HG03442 (cell line): ENCODE measurements around the gene GSTA5.
"Not testable (repeated sequence)": the region's sequence is repeated elsewhere in the genome, so short reads cannot be mapped to it uniquely, and the experiment has no call there.

Source experiments
- ATAC-seq: cut with Tn5 transposase; IDR thresholded peaks from one replicate; pipeline ENCODE4 v1.9.1; 2021; ENCODE audit warnings: mild to moderate bottlenecking, moderate library complexity; ENCODE audit not compliant: unreplicated experiment

Gene GSTA5

DNA sequence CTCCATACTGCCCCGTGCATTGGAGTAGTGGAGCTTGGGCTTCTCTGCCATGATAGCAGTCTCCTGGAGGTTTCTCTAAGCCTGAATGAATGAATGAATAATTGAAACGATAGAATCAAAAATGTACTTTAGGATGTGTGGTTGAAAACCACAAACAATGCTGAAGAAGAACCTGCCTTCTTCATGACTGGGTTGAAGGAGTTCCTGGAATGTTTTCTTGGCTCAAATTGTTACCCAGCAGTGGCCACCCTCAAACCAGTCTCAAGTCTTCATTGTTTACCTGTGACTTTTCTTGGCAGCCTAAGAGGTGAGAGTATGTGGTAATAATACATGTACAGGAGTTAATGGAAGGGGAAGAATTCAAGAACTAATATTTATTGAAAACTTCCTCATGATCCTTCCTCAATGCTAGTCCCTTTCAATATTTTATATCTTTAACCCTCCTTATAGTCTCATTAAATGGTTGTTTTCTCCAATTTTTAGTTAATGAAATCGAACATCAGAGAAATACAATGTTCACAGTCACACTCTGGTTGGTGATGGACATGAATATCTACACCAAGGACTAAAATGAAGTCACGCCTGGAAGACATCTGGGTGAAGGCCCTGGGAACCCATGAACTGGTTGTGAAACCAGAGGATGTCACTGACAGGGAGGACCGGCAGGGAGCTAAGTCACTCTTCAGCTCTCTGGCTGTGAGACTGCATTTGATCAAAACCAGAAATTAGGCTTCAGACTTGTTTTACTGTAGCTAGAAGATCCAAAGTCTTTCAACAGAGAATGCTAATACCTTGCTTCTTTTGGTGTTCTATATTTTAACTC, at the start of gene GSTA5:
Gene GSTA5 (minus strand): TSS at position 51 of the 823 bp plus-strand sequence.
- no peak for ATAC-seq

DNA sequence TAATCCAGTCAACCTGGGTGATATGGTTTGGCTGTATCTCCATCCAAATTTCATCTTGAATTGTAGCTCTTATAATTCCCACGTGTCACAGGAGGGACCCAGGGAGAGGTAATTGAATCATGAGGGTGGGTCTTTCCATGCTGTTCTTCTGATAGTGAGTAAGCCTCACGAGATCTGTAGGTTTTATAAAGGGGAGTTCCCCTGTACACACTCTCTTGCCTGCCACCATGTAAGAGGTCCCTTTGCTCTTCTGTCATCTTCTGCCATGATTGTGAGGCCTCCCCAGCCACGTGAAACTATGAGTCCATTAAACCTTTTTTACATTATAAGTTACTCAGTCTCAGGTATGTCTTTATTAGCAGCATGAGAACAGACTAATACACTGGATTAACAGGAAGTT, 49.4 kb upstream of the GSTA5 start:
- ATAC-seq: no peak

DNA sequence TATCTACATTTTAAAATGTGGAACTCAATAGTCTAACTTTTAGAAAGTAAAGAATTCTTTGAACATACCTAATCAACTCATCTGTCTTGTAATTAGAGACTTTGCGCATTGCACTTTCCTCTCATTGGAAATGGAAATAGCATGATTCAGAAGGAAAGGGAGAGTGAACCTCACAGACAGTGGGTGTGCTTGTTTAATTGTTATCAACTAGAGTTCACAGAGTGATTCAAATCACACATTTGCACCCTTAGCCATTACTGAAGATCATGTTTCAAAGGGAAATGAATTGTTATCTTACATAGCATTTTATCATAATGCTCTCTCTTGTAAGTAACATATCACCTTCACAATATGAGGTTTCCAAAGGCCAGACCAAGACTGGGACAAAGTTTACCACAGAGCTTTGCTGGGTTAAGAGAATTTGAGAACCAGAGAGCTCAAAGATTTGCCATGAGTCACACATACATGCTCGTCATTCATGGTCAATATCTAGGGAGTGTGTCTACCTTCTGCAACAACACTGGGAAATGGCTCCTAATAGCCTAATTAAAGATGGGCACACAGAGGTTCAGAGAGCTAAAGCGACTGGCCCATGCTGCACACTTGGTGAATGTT, 47.4 kb upstream of the GSTA5 start:
- ATAC-seq: no peak

DNA sequence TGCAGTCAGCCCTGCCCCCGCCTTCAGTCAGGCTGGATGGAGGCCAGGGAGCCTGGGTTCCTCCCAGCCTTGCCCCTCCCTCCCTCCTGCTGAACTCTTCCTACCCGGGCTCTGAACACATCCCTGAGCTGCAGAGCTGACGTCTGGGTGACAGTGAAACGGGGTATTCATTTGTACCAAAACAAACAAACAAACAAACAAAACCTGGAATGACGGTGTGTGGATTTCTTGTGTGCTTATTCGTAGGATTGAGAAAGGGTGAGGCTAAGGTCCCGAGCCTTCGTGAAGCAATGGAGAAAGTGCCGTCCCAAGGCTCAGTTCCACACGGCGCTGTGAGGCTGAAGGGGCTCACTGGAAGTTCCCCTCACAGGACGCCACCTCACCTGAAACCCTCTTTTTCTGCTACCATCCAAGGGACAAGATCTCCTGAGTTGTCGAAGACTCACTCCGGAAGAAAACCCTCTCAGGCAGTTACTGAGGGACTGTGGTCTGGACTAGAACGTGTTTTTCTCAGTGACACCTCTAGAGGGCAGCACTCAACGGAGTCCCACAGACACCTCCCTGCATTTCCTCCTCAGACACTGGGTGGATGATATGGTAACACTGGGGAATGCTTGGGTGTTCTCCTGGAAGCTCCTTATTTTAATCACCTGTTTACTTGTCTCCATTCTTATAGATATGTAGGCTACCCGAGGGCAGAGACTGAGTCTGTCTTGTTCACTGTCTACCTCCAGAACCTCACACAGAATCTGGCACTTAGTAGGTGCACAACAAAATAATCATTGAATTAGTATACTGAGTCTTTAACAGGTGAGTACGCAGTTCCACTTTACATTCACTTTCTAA, 41.6 kb upstream of the GSTA5 start:
- ATAC-seq: peak; percentile 99

DNA sequence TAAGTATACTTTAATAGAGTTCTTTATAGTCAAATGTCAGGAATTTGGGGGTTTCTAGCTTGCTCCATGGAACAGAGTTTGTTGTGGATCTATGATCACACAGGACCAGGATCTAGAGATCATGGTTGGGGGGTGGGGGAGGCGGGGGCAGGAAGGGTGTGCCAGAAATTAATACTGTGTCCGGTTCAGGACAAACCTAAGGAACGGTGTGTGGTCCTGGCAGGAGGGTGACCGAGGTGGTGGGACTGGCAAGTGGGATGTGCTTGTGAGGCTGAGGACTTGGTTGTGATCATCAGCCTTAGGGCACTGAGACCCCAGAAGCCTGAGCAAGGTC, 41.0 kb upstream of the GSTA5 start:
- no peak for ATAC-seq

DNA sequence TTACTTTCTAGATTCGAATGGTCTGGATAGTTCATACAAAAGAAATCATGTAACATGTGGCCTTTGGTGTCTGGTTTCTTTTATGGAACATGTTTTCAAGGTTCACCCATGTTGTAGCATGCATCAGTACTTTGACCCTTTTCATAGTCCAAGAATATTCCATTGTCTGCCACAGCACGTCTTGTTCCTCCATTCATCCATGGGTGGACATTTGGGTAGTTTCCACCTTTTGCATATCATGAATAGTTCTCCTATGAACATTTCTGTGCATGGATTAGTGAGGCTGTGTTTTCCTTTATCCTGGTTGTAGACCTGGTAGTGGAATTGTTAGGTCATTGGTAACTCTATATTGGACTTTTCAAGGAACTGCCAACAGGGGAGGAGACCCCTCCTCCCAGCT, 37.2 kb upstream of the GSTA5 start:
- no peak for ATAC-seq

DNA sequence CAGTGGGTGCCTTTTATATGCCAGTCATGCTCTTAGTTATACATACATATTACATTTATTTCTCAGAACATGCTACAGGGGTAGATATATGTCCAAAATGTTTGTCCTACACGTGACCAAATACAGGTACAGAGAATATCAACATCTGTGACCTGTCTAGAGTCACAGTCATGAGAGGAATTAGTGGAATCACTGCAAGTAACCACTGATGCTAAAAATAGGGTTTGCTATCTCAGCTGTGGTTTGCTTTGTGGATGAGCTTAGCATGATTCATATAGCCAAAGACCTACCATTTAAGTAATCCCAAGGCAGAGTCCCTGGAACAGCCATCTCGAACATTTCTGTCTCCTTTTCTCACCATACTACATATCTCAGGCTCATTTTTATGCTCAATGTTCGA, 36.6 kb upstream of the GSTA5 start:
- no peak for ATAC-seq

DNA sequence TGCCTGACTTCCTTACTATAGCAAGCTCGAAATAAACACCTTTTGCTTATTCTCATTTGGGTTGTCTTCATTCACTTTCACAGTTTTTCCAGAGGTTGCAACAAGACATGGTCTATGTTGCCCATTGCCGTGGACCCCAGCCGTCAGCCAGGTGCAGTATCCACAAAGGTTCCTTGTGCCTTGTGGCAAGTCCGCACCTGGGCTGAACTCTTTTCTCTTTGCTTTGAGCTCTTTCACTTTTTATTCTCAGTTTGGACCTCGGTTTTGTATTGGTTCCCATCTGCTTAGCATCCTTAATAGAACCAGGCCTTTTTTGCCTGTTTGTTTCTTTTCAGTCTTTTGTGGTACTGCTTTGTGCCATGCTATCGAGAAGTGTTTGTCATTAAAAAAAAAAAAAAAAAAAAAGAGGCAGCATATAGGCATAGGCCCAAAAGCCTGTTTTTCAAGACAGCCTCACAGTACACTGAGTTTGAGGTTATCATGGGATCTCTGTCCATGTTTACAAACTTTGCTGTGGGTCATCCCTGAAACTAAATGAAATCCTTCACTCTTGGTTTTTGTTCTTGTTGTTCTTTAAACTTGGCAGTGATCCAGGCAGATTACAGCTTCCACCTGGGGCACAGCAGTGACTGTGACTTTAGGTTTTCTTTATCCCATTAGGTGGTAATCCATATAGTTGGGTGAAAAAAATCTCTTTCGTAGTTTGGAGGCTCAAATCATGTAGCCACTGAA, 35.6 kb upstream of the GSTA5 start:
- no peak for ATAC-seq

DNA sequence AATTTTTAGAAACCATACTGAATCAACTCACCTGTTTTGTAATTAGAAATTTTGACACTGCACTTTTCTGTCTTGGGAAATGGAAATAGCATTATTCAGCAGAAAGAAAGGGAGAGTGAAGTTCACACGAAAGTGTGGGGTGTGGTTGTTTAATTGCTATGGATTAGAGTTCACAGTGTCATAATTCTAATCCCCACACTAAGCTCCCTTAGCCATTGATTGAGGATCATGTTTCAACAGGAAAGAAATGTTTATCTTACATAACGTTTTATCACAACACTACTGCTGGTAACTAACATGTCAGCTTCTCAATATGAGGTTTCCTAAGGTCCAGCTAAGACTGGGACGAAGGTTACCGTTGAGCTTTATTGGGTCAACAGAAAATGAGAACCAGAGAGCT, 31.4 kb upstream of the GSTA5 start:
- ATAC-seq: no peak

DNA sequence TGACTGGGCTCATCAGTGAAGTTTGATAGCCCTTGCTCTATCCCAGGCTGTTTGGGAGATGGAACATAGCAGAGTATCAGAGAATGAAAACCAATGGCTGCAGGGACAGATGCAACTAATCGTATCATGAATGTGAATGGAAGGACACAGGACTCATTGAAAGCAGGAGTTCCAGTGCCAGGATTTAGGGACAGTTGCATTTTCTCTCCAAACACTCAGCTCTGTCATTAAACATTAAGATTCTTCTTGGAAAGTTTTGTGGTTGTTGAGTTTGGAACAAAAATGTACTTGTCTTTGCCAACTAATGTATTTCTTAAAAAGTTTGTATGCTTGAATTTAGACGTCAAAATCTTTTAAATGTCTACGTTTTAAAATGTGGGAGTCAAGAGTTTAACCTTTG, 31.0 kb upstream of the GSTA5 start:
- ATAC-seq: no peak

DNA sequence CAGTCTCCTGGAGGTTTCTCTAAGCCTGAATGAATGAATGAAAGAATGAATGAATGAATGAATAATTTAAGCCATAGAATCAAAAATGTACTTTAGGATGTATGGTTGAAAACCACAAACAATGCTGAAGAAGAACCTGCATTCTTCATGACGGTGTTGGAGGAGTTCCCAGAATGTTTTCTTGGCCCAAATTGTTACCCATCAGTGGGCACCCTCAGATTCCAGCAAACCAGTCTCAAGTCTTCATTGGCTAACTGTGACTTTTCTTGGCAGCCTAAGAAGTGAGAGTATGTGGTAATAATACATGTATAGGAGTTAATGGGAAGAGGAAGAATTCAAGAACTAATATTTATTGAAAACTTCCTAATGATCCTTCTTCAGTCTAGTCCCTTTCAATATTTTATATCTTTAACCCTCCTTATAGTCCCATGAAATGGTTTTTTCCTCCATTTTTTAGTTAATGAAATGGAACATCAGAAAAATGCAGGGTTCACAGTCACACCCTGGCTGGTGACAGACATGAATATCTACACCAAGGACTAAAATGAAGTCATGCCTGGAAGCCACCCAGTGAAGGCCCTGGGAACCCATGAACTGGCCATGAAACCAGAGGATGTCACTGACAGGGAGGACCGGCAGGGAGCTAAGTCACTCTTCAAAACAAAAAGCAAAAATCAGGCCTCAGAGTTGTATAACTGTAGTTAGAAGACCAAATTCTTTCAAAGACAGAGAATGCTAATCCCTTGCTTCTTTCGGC, 29.9 kb upstream of the GSTA5 start:
- not testable (repeated sequence) for ATAC-seq

DNA sequence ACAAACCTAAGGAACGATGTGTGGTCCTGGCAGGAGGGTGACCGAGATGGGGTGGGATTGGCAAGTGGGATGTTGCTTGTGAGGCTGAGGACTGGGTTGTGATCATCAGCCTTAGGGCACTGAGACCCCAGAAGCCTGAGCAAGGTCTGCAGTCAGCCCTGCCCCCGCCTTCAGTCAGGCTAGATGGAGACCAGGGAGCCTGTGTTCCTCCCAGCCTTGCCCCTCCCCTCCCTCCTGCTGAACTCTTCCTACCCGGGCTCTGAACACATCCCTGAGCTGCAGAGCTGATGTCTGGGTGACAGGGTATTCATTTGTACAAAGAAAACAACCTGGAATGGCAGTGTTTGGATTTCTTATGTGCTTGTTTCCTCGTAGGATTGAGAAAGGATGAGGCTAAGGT, 28.3 kb upstream of the GSTA5 start:
- ATAC-seq: not testable (repeated sequence)

DNA sequence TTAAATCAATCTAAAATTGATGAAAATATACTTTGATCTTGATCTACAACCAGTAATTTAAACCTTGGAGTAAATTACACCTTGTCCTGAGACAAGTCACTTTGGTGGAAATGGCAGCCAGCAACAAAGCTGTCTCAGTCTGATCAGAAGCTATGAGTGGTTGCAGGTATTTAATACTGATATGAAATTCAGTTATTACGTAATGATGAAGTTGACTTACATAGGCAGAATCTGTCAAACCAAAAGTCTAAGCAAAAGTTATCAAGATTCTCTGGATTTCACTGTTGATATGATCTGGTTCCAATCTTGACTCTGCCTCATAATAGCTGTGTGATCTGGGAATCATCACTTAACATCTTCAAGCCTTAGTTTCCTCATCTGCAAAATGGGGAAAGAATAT, 27.6 kb upstream of the GSTA5 start:
- ATAC-seq: no peak

DNA sequence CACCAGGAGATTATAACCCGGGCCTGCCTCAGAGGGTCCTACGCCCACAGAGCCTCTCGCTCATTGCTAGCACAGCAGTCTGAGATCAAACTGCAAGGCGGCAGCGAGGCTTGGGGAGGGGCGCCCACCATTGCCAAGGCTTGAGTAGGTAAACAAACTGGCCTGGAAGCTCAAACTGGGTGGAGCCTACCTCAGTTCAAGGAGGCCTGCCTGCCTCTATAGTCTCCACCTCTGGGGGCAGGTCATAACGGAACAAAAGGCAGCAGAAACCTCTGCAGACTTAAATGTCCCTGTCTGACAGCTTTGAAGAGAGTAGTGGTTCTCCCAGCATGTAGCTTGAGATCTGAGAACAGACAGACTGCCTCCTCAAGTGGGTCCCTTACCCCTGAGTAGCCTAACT, 20.5 kb upstream of the GSTA5 start:
- ATAC-seq: not testable (repeated sequence)

DNA sequence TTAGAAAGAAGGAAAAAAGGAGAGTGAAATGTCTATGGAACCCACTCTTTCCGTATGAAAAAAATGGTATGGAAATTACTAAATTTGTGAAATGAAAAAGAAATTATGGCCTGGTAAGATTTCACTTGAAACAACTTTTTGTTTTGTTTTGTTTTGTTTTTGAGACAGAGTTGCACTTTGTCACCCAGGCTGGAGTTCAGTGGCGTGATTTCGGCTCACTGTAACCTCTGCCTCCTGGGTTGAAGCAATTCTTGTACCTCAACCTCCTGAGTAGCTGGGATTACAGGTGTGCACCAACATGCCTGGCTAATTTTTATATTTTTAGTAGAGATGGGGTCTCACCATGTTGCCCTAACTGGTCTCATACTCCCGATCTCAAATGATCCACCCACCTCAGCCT, 17.8 kb upstream of the GSTA5 start:
- ATAC-seq: no peak

DNA sequence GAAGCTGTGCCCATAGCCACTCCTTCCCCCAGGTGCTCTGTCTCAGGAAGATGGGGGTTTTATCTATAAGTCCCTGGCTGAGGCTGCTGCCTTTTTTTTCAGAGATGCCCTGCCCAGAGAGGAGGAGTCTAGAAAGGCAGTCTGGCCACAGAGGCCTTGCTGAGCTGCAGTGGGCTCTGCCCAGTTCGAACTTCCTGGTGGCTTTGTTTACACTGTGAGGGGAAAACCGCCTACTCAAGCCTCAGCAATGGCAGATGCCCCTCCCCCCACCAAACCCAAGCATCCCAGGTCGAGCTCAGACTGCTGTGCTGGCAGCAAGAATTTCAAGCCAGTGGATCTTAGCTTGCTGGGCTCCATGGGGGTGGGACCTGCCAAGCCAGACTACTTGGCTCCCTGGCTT, 15.5 kb upstream of the GSTA5 start:
- not testable (repeated sequence) for ATAC-seq

DNA sequence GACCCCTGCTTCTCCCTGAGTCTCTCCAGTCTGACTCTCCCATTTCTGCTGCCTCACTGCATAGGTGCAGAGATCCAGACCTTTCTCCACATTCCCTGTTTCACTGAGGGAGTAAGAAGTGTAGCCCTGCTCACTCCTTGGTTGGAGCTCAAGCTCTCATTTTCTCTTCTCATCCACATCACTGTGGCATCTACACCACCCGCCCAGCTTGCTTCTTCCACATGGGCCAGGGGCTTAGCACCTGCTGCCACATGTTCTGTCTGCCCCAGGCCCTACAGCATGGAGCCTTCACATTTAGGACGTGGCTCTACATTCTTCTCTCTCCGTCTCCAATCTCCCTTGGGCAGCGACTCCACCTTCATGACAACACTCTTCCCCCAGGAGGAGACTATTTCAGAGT, 8.5 kb upstream of the GSTA5 start:
- ATAC-seq: no peak

DNA sequence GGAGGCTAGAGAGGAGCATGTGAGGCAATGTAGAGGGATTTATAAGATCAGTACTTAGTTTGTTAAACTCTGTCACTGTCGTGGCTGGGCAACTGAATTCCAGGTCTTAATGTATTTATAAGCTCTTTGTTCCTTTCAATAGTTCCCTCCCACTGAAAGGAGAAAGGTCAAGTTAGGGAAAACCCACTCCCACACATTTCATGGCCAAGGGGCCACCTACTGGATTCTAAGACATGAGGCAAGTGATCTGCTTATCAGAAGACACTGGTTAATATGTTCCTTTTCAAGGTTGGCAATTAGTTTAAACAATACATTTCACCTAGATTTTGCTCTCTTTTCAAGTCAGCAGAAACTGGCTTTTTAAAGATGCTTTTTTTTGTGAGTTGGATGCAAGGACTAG, 5.4 kb upstream of the GSTA5 start:
- ATAC-seq: no peak

DNA sequence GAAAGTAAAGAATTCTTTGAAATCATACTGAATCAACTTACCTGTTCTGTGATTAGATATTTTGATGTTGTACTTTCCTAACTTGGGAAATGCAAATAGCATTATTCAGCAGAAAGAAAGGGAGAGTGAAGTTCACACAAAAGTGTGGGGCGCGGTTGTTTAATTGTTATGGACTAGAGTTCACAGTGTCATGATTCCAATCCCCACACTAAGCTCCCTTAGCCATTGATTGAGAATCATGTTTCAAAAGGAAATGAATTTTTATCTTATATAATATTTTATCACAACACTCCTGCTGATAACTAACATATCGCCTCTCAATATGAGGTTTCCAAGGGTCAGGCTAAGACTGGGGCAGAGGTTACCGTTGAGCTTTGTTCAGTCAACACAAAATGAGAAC, 3.0 kb upstream of the GSTA5 start:
- no peak for ATAC-seq
